GM21717 (cell line): ENCODE results near the gene SCUBE1.

Experiments
- ATAC-seq: cut with Tn5 transposase; IDR thresholded peaks from one replicate; pipeline ENCODE4 v1.9.1; 2021; ENCODE audit warnings: mild to moderate bottlenecking, moderate library complexity; ENCODE audit not compliant: unreplicated experiment

Gene SCUBE1

GRCh38 chr22:43242627-43243026 is 100.5 kb downstream of the SCUBE1 start:
- no peak for ATAC-seq

- ATAC-seq, result no peak
Measured at GRCh38 chr22:43241699-43242386, 101.3 kb downstream of the SCUBE1 start.

GRCh38 chr22:43241138-43241597 is 102.0 kb downstream of the SCUBE1 start:
- ATAC-seq, result no peak

GRCh38 chr22:43240614-43241013 is 102.6 kb downstream of the SCUBE1 start:
- ATAC-seq, result no peak

- ATAC-seq, result no peak
Measured at GRCh38 chr22:43239956-43240355, 103.2 kb downstream of the SCUBE1 start.

- ATAC-seq, result no peak
Measured at GRCh38 chr22:43239193-43239780, 103.9 kb downstream of the SCUBE1 start.

GRCh38 chr22:43238526-43239006 is 104.6 kb downstream of the SCUBE1 start:
- ATAC-seq, result no peak

- no peak for ATAC-seq
Measured at GRCh38 chr22:43237280-43237679, 105.9 kb downstream of the SCUBE1 start.

GRCh38 chr22:43236411-43237166 is 106.6 kb downstream of the SCUBE1 start:
- no peak for ATAC-seq

GRCh38 chr22:43235445-43236409 is 107.4 kb downstream of the SCUBE1 start:
- ATAC-seq, result no peak

GRCh38 chr22:43234264-43234988 is 108.7 kb downstream of the SCUBE1 start:
- no peak for ATAC-seq

GRCh38 chr22:43233529-43233928 is 109.6 kb downstream of the SCUBE1 start:
- no peak for ATAC-seq

GRCh38 chr22:43232445-43232844 is 110.7 kb downstream of the SCUBE1 start:
- no peak for ATAC-seq

- ATAC-seq, result no peak
Measured at GRCh38 chr22:43231724-43232034, 111.5 kb downstream of the SCUBE1 start.

GRCh38 chr22:43230971-43231723 is 112.0 kb downstream of the SCUBE1 start:
- no peak for ATAC-seq

- ATAC-seq, result no peak
Measured at GRCh38 chr22:43230571-43230970, 112.6 kb downstream of the SCUBE1 start.

GRCh38 chr22:43228863-43229262 is 114.3 kb downstream of the SCUBE1 start:
- ATAC-seq, result no peak

GRCh38 chr22:43228330-43228729 is 114.8 kb downstream of the SCUBE1 start:
- ATAC-seq, result no peak

GRCh38 chr22:43227239-43227630 is 115.9 kb downstream of the SCUBE1 start:
- ATAC-seq, result no peak
